Fibroblast of skin of back (primary cell): Measurements from ENCODE around the gene SELENOW.

ENCODE experiments used
- DNase-seq: peaks from one replicate; pipeline ENCODE4 v3.0.0-alpha.2; 2013

SELENOW gene

DNA sequence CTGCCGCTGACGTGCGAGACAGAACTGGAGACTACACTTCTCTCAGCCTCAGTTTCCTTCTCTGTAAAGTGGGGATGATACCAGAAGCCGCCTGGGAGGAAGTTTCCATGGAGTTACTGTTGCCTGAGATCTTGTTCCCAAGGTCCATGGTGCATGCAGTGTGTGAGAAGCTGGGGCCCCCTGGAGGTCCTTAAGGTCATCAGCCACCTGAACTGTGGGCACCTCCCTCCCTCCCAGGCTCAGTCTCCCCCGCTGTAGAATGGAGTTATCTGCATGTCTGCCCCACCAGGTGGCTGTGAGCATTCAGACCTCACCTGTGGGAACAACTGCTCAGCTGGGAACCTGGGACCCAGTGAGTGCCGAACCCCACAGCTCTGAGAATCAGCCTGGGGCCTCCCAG is 45.9 kb downstream of the SELENOW start:
- DNase-seq: no peak

DNA sequence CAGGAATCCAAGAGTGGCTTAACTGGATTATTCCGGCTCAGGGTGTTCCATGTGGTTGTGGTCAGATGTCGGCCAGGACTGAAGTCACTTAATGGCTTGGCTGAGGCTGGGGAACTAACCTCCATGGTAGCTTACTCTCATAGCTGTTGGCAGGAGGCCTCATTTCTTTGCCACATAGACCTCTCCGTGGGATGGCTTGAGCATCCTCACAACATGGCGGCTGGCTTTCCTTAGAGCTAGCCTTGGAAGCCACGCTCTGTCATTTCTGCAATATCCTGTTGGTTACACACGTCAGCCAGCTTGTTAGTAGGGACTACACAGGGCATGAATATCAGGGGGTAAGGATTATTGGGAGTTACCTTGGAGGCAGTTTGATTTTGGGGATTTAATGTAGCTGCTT is 48.3 kb downstream of the SELENOW start:
- DNase-seq: no peak

DNA sequence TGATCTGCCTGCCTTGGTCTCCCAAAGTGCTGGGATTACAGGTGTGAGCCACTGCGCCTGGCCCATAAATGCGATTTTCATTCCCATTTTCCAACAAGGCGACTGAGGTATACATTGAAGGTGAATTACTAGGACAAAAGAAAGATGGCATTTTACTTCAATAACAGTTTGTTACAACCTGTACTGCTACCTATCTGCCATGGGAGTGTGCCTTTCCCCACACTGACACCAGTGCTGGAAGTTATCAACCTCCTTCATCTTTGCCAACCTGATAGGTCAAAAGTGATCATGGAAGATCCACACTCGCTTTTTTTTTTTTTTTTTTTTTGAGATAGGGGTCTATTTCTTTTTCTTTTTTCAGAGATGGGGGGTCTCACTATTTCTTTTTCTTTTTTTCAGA is 54.2 kb downstream of the SELENOW start:
- DNase-seq: no peak
